Brain microvascular endothelial cell (primary cell): ENCODE results near the gene FNDC3B.

Source experiments
- DNase-seq: peaks from one replicate; pipeline ENCODE4 v3.0.0-alpha.2; 2020
- H3K27ac ChIP-seq: fragments of 250-450 bp; sonication (Bioruptor Pico); 2 replicates; pipeline ENCODE4 v1.5.1; 2020; ENCODE audit warnings: mild to moderate bottlenecking, moderate library complexity
- H3K27me3 ChIP-seq: fragments of 250-450 bp; sonication (Bioruptor Pico); replicated peaks from 2 replicates; pipeline ENCODE4 v1.5.1; 2020; ENCODE audit warnings: mild to moderate bottlenecking
- H3K36me3 ChIP-seq: fragments of 250-450 bp; sonication (Bioruptor Pico); replicated peaks from 2 replicates; pipeline ENCODE4 v1.5.1; 2020; ENCODE audit warnings: mild to moderate bottlenecking
- H3K4me3 ChIP-seq: 2 replicates; pipeline ENCODE4 v1.5.1; 2011; ENCODE audit warnings: low read depth, mild to moderate bottlenecking, control low read depth, low read length, moderate library complexity
- CTCF ChIP-seq: IDR thresholded peaks from 2 replicates; pipeline ENCODE4 v1.5.1; 2011; ENCODE audit warnings: low read depth, mild to moderate bottlenecking, moderate library complexity, low read length, control low read depth, inconsistent platforms; ENCODE audit errors: missing control alignments
- in situ Hi-C: cut with HindIII; loops from 2 replicates; pipeline ENCODE4 v1.10.0; 2017; ENCODE audit warnings: low sequenced_read_pairs, low pct_ligation_motif_present

The FNDC3B gene

GRCh38 chr3:172448661-172449465 lies 409.5 kb downstream of the FNDC3B start:
- in situ Hi-C loops: no loop called here
- no peak overlapping the region for H3K4me3 ChIP-seq
- DNase-seq: no peak
- no peaks in the 10 kb centered on the region for H3K36me3 ChIP-seq
- peaks cover 43% of the 10 kb centered on the region for H3K27me3 ChIP-seq
- H3K27ac ChIP-seq: no peak overlapping the region
- no peak for TF ChIP-seq CTCF

- no peaks in the 10 kb centered on the region for H3K36me3 ChIP-seq
- peaks cover 43% of the 10 kb centered on the region for H3K27me3 ChIP-seq
- no peak overlapping the region for H3K27ac ChIP-seq
- in situ Hi-C loops: no loop called here
- peak overlapping the region; percentile 13 for H3K4me3 ChIP-seq
- peak; percentile 7 for DNase-seq
- no peak for TF ChIP-seq CTCF
These were observed 410.2 kb downstream of the FNDC3B start for GRCh38 chr3:172449466-172450149.
